ENCODE data around the gene HSD3B2. TPM values are rescaled to one million over a fixed set of nuclear protein-coding genes. Genes with fewer than 3 reads are reported as not detected.

Gene HSD3B2
- total RNA-seq, 2 experiments from 2014 or later, result not detected

DNA sequence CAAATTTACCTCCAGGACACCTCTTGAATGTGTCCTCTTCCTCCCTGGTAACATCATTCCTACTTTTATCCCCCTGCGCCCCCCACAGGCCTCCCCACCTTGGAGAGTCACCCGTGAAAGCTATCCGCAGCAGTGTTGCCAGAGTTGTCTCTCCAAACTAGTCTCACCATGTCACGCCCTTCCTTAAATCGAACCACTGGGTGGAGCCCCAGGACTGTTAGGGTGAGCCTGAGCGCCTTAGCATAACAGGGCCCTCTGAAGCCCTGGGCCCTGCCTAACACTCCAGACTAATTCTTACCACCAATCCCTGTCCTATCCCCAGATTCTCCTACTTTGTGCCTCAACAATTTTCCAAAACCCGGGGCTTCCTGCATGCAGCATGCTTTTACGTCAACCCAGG lies 35.0 kb downstream of the HSD3B2 start:
- no peak for DNase-seq
- H3K27ac Mint-ChIP-seq, result no peak overlapping the region
- no peaks in the 10 kb centered on the region for H3K4me1 Mint-ChIP-seq
- H3K9me3 Mint-ChIP-seq, result no peaks in the 10 kb centered on the region
- POLR2A ChIA-PET, result no interaction called here
- H3K36me3 Mint-ChIP-seq, result no peaks in the 10 kb centered on the region
- no peak overlapping the region for H3K4me3 Mint-ChIP-seq
- no peaks in the 10 kb centered on the region for H3K27me3 Mint-ChIP-seq
- ATAC-seq (ENCODE audit: low read depth), result no peak

DNA sequence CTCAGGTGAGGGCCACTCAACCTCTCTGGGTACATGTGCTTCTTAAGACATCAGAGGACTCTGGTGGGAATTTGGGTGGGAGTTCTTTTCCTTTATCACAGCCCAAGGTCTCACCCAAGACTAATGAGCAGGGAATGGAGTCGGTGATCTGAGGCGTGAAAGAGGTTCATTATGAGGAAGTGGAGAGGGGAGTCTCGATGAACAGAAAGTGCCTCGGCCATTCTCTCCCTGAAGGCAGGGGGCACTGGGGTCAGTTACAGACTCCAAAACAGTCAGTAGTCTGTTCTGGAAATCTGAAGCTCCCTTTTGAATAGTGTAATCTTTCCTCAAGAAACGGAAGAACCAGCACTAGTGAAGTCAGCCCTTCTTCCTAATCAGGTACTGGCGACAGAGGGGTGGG lies 36.2 kb downstream of the HSD3B2 start:
- Mint-ChIP-seq H3K4me1 (no peaks in the 10 kb centered on the region), H3K4me3 (no peak overlapping the region), H3K36me3 (no peaks in the 10 kb centered on the region), H3K27ac (no peak overlapping the region), H3K9me3 (no peaks in the 10 kb centered on the region), H3K27me3 (no peaks in the 10 kb centered on the region)
- POLR2A ChIA-PET, result no interaction called here
- no peak for DNase-seq
- ATAC-seq (ENCODE audit: low read depth), result no peak

DNA sequence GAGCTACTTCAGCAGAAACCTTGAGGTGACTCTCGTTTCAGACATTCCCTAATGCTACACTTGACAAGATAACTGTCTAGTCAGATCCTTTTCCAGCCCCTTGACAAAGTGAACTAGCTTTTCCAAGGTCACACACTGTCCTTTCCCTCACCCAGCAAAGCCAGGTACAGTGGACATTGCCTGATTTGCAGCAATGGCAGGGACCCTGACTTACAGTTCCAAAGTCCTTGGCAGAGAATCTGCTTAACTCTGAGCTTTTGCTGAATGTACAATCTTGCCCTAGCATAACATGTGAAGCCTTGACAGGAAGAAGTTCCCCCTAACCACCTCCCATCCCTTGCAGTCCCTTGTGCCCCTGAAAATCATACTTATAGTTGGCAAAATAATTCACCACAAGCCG lies 37.1 kb downstream of the HSD3B2 start:
- Mint-ChIP-seq H3K27ac (no peak overlapping the region), H3K36me3 (no peaks in the 10 kb centered on the region), H3K4me3 (no peak overlapping the region), H3K27me3 (no peaks in the 10 kb centered on the region), H3K4me1 (no peaks in the 10 kb centered on the region), H3K9me3 (no peaks in the 10 kb centered on the region)
- POLR2A ChIA-PET, result no interaction called here
- no peak for ATAC-seq (ENCODE audit: low read depth)
- no peak for DNase-seq

- ATAC-seq (ENCODE audit: low read depth) (no peak), DNase-seq (no peak)
- Mint-ChIP-seq H3K9me3 (no peaks in the 10 kb centered on the region), H3K4me3 (no peak overlapping the region), H3K27ac (no peak overlapping the region), H3K36me3 (no peaks in the 10 kb centered on the region), H3K27me3 (no peaks in the 10 kb centered on the region), H3K4me1 (no peaks in the 10 kb centered on the region)
- POLR2A ChIA-PET, result no interaction called here
Observed at GRCh38 chr1:119453021-119453420, 38.1 kb downstream of the HSD3B2 start.

DNA sequence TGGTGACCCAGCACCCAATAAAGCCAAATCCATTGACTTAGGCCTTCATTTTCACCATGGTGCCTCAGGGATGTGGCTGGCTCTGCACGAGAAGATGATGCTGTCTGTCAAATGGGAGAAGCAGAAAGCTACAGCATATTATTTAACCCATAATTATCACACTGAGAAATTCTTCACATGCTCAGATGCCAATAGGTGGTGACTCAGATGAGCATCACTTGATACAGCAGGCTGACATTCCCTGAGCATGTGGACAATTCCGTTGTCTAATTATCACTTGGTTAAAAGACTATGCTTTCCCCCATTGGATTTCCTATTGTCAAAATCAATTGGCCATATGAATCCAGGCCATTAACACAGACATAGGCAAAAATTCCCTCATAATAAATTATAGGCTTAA lies 48.0 kb downstream of the HSD3B2 start:
- DNase-seq, result no peak
- ATAC-seq (ENCODE audit: low read depth), result no peak

DNA sequence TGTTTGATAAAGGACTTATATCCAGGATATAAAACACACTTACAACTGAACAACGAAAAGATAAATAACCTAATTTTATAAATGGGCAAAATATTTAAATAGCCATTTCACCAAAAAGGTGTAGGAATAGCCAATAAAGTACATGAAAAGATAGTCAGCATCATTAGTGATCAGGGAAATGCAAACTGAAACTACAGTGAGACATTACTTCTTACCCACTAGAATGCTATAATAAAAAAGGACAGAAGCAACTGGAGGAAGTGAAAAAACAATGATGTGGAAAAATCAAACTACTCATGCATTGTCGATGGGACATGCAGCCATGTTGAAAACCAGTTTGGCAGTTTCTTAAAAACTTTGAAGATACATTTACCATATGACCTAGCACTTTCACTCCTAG lies 48.6 kb downstream of the HSD3B2 start:
- H3K4me3 Mint-ChIP-seq, result no peak overlapping the region
- DNase-seq (no peak), ATAC-seq (ENCODE audit: low read depth) (no peak)
- peaks cover 15% of the 10 kb centered on the region for H3K27me3 Mint-ChIP-seq
- H3K9me3 Mint-ChIP-seq, result peaks cover 3% of the 10 kb centered on the region
- no peaks in the 10 kb centered on the region for H3K36me3 Mint-ChIP-seq
- H3K4me1 Mint-ChIP-seq, result no peaks in the 10 kb centered on the region
- H3K27ac Mint-ChIP-seq, result no peak overlapping the region
- POLR2A ChIA-PET, result no interaction called here

More for the DNA sequence above, 48.0 kb downstream of the HSD3B2 start:
- Mint-ChIP-seq H3K4me1 (no peaks in the 10 kb centered on the region), H3K27me3 (peaks cover 15% of the 10 kb centered on the region), H3K36me3 (no peaks in the 10 kb centered on the region), H3K27ac (no peak overlapping the region), H3K4me3 (no peak overlapping the region), H3K9me3 (peaks cover 3% of the 10 kb centered on the region)
- POLR2A ChIA-PET, result no interaction called here

DNA sequence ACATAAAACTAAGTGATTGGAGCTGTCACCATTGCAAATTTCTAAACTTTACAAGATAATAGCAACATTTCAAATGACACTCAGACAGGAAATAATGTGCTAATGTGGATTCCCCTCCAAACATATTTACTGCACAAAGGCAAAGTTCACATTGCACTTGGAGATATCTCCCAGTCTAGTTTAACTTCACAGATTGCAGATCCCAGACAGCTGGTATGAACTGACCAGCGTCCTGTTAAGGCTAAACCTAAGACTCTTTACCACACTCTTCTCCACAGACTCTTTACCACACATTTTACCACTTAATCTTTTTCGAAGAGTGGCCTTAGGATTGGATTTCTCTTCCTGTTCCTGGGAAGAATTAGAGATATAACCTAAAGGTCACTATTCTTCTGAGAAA lies 51.5 kb downstream of the HSD3B2 start:
- DNase-seq (no peak), ATAC-seq (ENCODE audit: low read depth) (no peak)
- Mint-ChIP-seq H3K27ac (no peak overlapping the region), H3K36me3 (no peaks in the 10 kb centered on the region), H3K4me3 (no peak overlapping the region), H3K27me3 (peaks cover 11% of the 10 kb centered on the region), H3K4me1 (no peaks in the 10 kb centered on the region), H3K9me3 (no peaks in the 10 kb centered on the region)
- POLR2A ChIA-PET, result no interaction called here

- ATAC-seq (ENCODE audit: low read depth), result no peak
- no peak for DNase-seq
- H3K4me1 Mint-ChIP-seq, result no peaks in the 10 kb centered on the region
- POLR2A ChIA-PET, result no interaction called here
- no peaks in the 10 kb centered on the region for H3K9me3 Mint-ChIP-seq
- no peaks in the 10 kb centered on the region for H3K36me3 Mint-ChIP-seq
- peaks cover 14% of the 10 kb centered on the region for H3K27me3 Mint-ChIP-seq
- H3K4me3 Mint-ChIP-seq, result no peak overlapping the region
- no peak overlapping the region for H3K27ac Mint-ChIP-seq
Observed at GRCh38 chr1:119467219-119467618, 52.3 kb downstream of the HSD3B2 start.

GRCh38 chr1:119467857-119468668 lies 53.1 kb downstream of the HSD3B2 start:
- no peak for ATAC-seq (ENCODE audit: low read depth)
- H3K36me3 Mint-ChIP-seq, result no peaks in the 10 kb centered on the region
- POLR2A ChIA-PET, result no interaction called here

GRCh38 chr1:119469741-119470140 lies 54.8 kb downstream of the HSD3B2 start:
- DNase-seq (no peak), ATAC-seq (ENCODE audit: low read depth) (no peak)
- Mint-ChIP-seq H3K4me1 (no peaks in the 10 kb centered on the region), H3K4me3 (no peak overlapping the region), H3K27ac (no peak overlapping the region), H3K36me3 (no peaks in the 10 kb centered on the region), H3K27me3 (peaks cover 14% of the 10 kb centered on the region), H3K9me3 (no peaks in the 10 kb centered on the region)
- POLR2A ChIA-PET, result no interaction called here

More at GRCh38 chr1:119467857-119468668, 53.1 kb downstream of the HSD3B2 start:
- Mint-ChIP-seq H3K4me3 (no peak overlapping the region), H3K4me1 (no peaks in the 10 kb centered on the region), H3K27ac (no peak overlapping the region), H3K9me3 (no peaks in the 10 kb centered on the region), H3K27me3 (peaks cover 14% of the 10 kb centered on the region)
- DNase-seq, result no peak

GRCh38 chr1:119470377-119470776 lies 55.4 kb downstream of the HSD3B2 start:
- Mint-ChIP-seq H3K27me3 (peaks cover 14% of the 10 kb centered on the region), H3K36me3 (no peaks in the 10 kb centered on the region), H3K4me1 (no peaks in the 10 kb centered on the region), H3K4me3 (no peak overlapping the region), H3K27ac (no peak overlapping the region), H3K9me3 (no peaks in the 10 kb centered on the region)
- no peak for DNase-seq
- no peak for ATAC-seq (ENCODE audit: low read depth)
- POLR2A ChIA-PET, result no interaction called here

DNA sequence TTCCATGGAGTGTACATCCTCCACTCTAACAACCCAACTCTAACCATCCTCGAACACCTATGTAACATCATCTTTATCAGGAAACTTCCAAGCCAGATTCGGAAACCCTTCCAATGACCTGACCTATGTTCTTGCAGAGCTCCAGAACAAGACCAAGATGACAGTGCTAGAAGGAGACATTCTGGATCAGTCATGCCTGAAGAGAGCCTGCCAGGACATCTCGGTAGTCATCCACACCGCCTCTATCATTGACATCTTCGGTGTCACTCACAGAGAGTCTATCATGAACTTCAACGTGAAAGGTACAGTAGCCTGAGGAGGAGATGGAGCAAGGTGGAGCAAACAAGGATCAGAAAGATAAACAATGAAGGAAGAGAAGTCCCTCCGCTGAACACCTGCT lies 56.0 kb downstream of the HSD3B2 start:
- H3K27ac Mint-ChIP-seq, result no peak overlapping the region
- no peaks in the 10 kb centered on the region for H3K9me3 Mint-ChIP-seq
- H3K36me3 Mint-ChIP-seq, result no peaks in the 10 kb centered on the region
- H3K4me3 Mint-ChIP-seq, result no peak overlapping the region
- no peak for DNase-seq
- peaks cover 12% of the 10 kb centered on the region for H3K27me3 Mint-ChIP-seq
- no peak for ATAC-seq (ENCODE audit: low read depth)
- POLR2A ChIA-PET, result no interaction called here
- H3K4me1 Mint-ChIP-seq, result peaks cover 2% of the 10 kb centered on the region

GRCh38 chr1:119471566-119471965 lies 56.6 kb downstream of the HSD3B2 start:
- Mint-ChIP-seq H3K4me1 (peaks cover 4% of the 10 kb centered on the region), H3K27ac (no peak overlapping the region)
- ATAC-seq (ENCODE audit: low read depth), result no peak

GRCh38 chr1:119472080-119472818 lies 57.3 kb downstream of the HSD3B2 start:
- peaks cover 9% of the 10 kb centered on the region for H3K27me3 Mint-ChIP-seq
- peaks cover 4% of the 10 kb centered on the region for H3K4me1 Mint-ChIP-seq
- no peaks in the 10 kb centered on the region for H3K9me3 Mint-ChIP-seq
- H3K4me3 Mint-ChIP-seq, result no peak overlapping the region
- DNase-seq (no peak), ATAC-seq (ENCODE audit: low read depth) (no peak)
- no peak overlapping the region for H3K27ac Mint-ChIP-seq
- no peaks in the 10 kb centered on the region for H3K36me3 Mint-ChIP-seq
- POLR2A ChIA-PET, result no interaction called here

More at GRCh38 chr1:119471566-119471965, 56.6 kb downstream of the HSD3B2 start:
- POLR2A ChIA-PET, result no interaction called here
- no peak overlapping the region for H3K4me3 Mint-ChIP-seq
- no peaks in the 10 kb centered on the region for H3K9me3 Mint-ChIP-seq
- peaks cover 9% of the 10 kb centered on the region for H3K27me3 Mint-ChIP-seq
- DNase-seq, result no peak
- H3K36me3 Mint-ChIP-seq, result no peaks in the 10 kb centered on the region

Data from activated naive CD8-positive, alpha-beta T cell treated with anti-CD3 and anti-CD28 coated beads, Interleukin-2, amount 10 ng/mL, durations not matched to agents 7 days and 5 days (primary cell).